ACC112 (cell line): Measurements from ENCODE around the gene MBL2.

Source experiments
- H2AFZ ChIP-seq: fragments of 200-600 bp; sonication (generic); one replicate; pipeline ENCODE4 v1.6.0; 2017; ENCODE audit warnings: antibody characterized with exemption, low read length; ENCODE audit not compliant: unreplicated experiment
- H3K27ac ChIP-seq: fragments of 200-600 bp; sonication (generic); 2 replicates; pipeline ENCODE4 v1.5.1; 2014; ENCODE audit warnings: low read depth, mild to moderate bottlenecking, antibody characterized with exemption, low read length, moderate library complexity
- H3K27me3 ChIP-seq: fragments of 200-600 bp; sonication (generic); 2 replicates; pipeline ENCODE4 v1.6.1; 2014; ENCODE audit warnings: mild to moderate bottlenecking, antibody characterized with exemption, low read length, moderate library complexity, mixed read lengths; ENCODE audit not compliant: insufficient read depth
- H3K36me3 ChIP-seq: fragments of 200-600 bp; sonication (generic); 2 replicates; pipeline ENCODE4 v1.6.1; 2016; ENCODE audit warnings: mild to moderate bottlenecking, antibody characterized with exemption, low read length, moderate library complexity, mixed read lengths; ENCODE audit not compliant: insufficient read depth
- H3K4me1 ChIP-seq: fragments of 200-600 bp; sonication (generic); one replicate; pipeline ENCODE4 v1.6.1; 2016; ENCODE audit warnings: low read length, mixed read lengths; ENCODE audit not compliant: insufficient read depth, unreplicated experiment, control insufficient read depth
- H3K4me3 ChIP-seq: fragments of 200-600 bp; sonication (generic); 2 replicates; pipeline ENCODE4 v1.5.1; 2014; ENCODE audit warnings: mild to moderate bottlenecking, low read depth, low read length
- H3K79me2 ChIP-seq: fragments of 200-600 bp; sonication (generic); one replicate; pipeline ENCODE4 v1.6.0; 2016; ENCODE audit warnings: low read length; ENCODE audit not compliant: control insufficient read depth, unreplicated experiment, insufficient read depth

Gene MBL2

GRCh38 chr10:52755297-52756062 is 17.1 kb downstream of the MBL2 start:
- no peaks in the 10 kb centered on the region; the same call in 1 of the 2 replicates for H3K27me3 ChIP-seq
- H3K36me3 ChIP-seq = no peaks in the 10 kb centered on the region
- H3K4me3 ChIP-seq = no peak overlapping the region
- H3K27ac ChIP-seq = no peak overlapping the region
- H2AFZ ChIP-seq = no peak overlapping the region
- H3K4me1 ChIP-seq = peaks cover 4% of the 10 kb centered on the region
- no peaks in the 10 kb centered on the region for H3K79me2 ChIP-seq

- H3K27ac ChIP-seq = no peak overlapping the region
- H3K27me3 ChIP-seq = peaks cover 13% of the 10 kb centered on the region
- H3K4me3 ChIP-seq = no peak overlapping the region
- no peaks in the 10 kb centered on the region for H3K79me2 ChIP-seq
- peaks cover 4% of the 10 kb centered on the region for H3K4me1 ChIP-seq
- no peak overlapping the region for H2AFZ ChIP-seq
- H3K36me3 ChIP-seq = no peaks in the 10 kb centered on the region
Measured at GRCh38 chr10:52752801-52753445, 19.7 kb downstream of the MBL2 start.

- H3K27me3 ChIP-seq = peaks cover 14% of the 10 kb centered on the region
- no peak overlapping the region for H3K27ac ChIP-seq
- H2AFZ ChIP-seq = no peak overlapping the region
- no peaks in the 10 kb centered on the region for H3K36me3 ChIP-seq
- no peak overlapping the region for H3K4me3 ChIP-seq
- peaks cover 4% of the 10 kb centered on the region for H3K4me1 ChIP-seq
- H3K79me2 ChIP-seq = no peaks in the 10 kb centered on the region
Measured at GRCh38 chr10:52752261-52752660, 20.3 kb downstream of the MBL2 start.

- Histone ChIP-seq H3K4me1 (peaks cover 4% of the 10 kb centered on the region), H3K36me3 (no peaks in the 10 kb centered on the region), H3K79me2 (no peaks in the 10 kb centered on the region), H2AFZ (no peak overlapping the region), H3K4me3 (no peak overlapping the region), H3K27ac (no peak overlapping the region), H3K27me3 (peaks cover 18% of the 10 kb centered on the region)
Measured at GRCh38 chr10:52751337-52751736, 21.2 kb downstream of the MBL2 start.

- Histone ChIP-seq H3K27me3 (peaks cover 18% of the 10 kb centered on the region), H3K79me2 (no peaks in the 10 kb centered on the region), H3K27ac (no peak overlapping the region), H2AFZ (no peak overlapping the region), H3K36me3 (no peaks in the 10 kb centered on the region), H3K4me3 (no peak overlapping the region), H3K4me1 (peaks cover 1% of the 10 kb centered on the region)
Measured at GRCh38 chr10:52750629-52751028, 22.0 kb downstream of the MBL2 start.

GRCh38 chr10:52747694-52748093 is 24.9 kb downstream of the MBL2 start:
- no peak overlapping the region for H3K4me3 ChIP-seq
- no peaks in the 10 kb centered on the region for H3K4me1 ChIP-seq
- H3K27me3 ChIP-seq = peaks cover 18% of the 10 kb centered on the region
- no peaks in the 10 kb centered on the region for H3K36me3 ChIP-seq
- H2AFZ ChIP-seq = no peak overlapping the region
- H3K79me2 ChIP-seq = no peaks in the 10 kb centered on the region
- H3K27ac ChIP-seq = no peak overlapping the region

- H3K4me3 ChIP-seq = no peak overlapping the region
- H3K27ac ChIP-seq = no peak overlapping the region
- H3K36me3 ChIP-seq = no peaks in the 10 kb centered on the region
- H3K4me1 ChIP-seq = no peaks in the 10 kb centered on the region
- no peak overlapping the region for H2AFZ ChIP-seq
- no peaks in the 10 kb centered on the region for H3K79me2 ChIP-seq
- peaks cover 18% of the 10 kb centered on the region; the same call in 1 of the 2 replicates for H3K27me3 ChIP-seq
Measured at GRCh38 chr10:52746169-52746568, 26.4 kb downstream of the MBL2 start.

- no peaks in the 10 kb centered on the region for H3K4me1 ChIP-seq
- peaks cover 13% of the 10 kb centered on the region; the same call in 1 of the 2 replicates for H3K27me3 ChIP-seq
- H3K36me3 ChIP-seq = no peaks in the 10 kb centered on the region
- no peak overlapping the region for H3K4me3 ChIP-seq
- H3K79me2 ChIP-seq = no peaks in the 10 kb centered on the region
- H3K27ac ChIP-seq = no peak overlapping the region
- no peak overlapping the region for H2AFZ ChIP-seq
Measured at GRCh38 chr10:52744057-52744805, 28.4 kb downstream of the MBL2 start.

- Histone ChIP-seq H3K36me3 (no peaks in the 10 kb centered on the region), H3K27ac (no peak overlapping the region), H2AFZ (no peak overlapping the region), H3K27me3 (0 out of 2 replicates have a peak, but pooled peaks cover 4% of the 10 kb centered on the region), H3K4me1 (no peaks in the 10 kb centered on the region), H3K4me3 (no peak overlapping the region), H3K79me2 (no peaks in the 10 kb centered on the region)
Measured at GRCh38 chr10:52742731-52743130, 29.9 kb downstream of the MBL2 start.

- Histone ChIP-seq H3K27me3 (peaks cover 3% of the 10 kb centered on the region; the same call in 1 of the 2 replicates), H3K79me2 (no peaks in the 10 kb centered on the region), H2AFZ (no peak overlapping the region), H3K27ac (no peak overlapping the region), H3K36me3 (no peaks in the 10 kb centered on the region), H3K4me3 (no peak overlapping the region), H3K4me1 (no peaks in the 10 kb centered on the region)
Measured at GRCh38 chr10:52741851-52742250, 30.7 kb downstream of the MBL2 start.
